GM19023 (cell line): ENCODE results near the gene PVRIG.
"Not testable (repeated sequence)": the region's sequence is repeated elsewhere in the genome, so short reads cannot be mapped to it uniquely, and the experiment has no call there.

Source experiments
- ATAC-seq: cut with Tn5 transposase; IDR thresholded peaks from one replicate; pipeline ENCODE4 v1.9.1; 2021; ENCODE audit warnings: mild to moderate bottlenecking, moderate library complexity; ENCODE audit not compliant: unreplicated experiment

The PVRIG gene

GRCh38 chr7:100192969-100193368 is 26.8 kb upstream of the PVRIG start:
- ATAC-seq: no peak

GRCh38 chr7:100195222-100195621 is 24.5 kb upstream of the PVRIG start:
- no peak for ATAC-seq

GRCh38 chr7:100195901-100196322 is 23.8 kb upstream of the PVRIG start:
- not testable (repeated sequence) for ATAC-seq

- no peak for ATAC-seq
Measured at GRCh38 chr7:100198266-100198665, 21.5 kb upstream of the PVRIG start.

- ATAC-seq: no peak
Measured at GRCh38 chr7:100200693-100201092, 19.1 kb upstream of the PVRIG start.

DNA sequence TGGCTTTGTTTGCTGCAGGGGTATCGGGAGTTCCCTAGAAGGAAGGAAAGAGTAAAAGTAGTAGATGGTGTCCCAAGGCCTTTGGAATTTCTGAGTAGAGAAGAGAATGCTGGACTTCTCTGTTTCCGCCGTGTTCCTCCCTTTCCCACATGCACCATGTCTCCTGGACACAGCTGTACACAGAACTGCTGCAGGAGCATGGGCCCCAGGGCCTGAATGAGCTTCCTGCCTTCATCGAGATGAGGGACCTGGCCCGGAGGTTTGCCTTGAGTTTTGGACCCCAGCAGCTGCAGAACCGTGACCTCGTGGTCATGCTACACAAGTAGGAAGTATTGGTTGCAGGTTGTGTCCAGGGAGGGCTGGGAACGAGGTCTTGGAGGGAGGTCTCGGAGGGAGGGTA is 15.3 kb upstream of the PVRIG start:
- no peak for ATAC-seq

DNA sequence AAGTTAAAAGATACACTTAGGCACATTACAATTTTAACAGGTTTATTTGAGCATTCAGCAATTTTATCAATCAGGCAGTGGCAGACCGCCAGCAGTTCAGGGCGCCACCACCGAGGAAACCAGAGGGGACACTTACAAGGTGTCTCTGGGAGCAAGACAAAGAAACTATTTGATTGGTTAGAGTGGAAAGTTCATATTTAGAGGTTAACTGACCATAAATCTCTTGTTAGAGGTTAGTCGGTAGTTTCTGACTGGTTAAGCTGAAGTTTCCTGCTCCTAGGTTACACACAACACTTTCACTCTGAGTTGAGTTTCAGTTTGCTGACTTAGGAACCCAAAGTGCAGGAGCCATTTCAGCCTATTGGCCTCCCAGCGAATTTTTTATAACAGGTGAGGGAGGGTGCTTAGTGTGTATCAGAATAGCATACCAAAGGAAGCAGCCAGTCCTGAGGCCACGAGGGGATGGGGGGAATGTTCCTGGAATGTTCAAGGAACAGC is 10.8 kb upstream of the PVRIG start:
- peak; percentile 62 for ATAC-seq

GRCh38 chr7:100209493-100209892 is 10.3 kb upstream of the PVRIG start:
- no peak for ATAC-seq

- no peak for ATAC-seq
Measured at GRCh38 chr7:100210805-100211204, 8.9 kb upstream of the PVRIG start.

DNA sequence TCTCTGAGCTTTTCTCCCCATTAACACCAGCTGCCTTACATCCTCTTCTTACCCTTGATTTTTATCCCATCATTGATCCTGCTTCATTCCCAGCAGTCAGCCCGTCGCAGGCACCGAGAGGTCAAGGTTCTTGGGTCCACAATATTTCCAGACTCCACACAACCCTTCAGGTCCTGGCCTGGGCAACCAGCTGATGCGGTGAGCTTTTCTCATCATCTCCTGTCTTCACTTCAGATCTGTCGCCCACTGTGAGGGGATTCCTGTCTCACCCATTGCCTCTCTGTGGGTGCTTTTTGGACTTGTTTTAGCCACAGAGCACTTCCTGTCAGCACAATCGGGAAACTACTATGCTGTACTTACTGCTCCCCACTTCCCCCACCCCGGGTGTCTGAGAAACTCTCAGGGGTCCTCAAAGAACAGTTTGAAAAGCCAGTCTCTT is 8.4 kb upstream of the PVRIG start:
- ATAC-seq: no peak

DNA sequence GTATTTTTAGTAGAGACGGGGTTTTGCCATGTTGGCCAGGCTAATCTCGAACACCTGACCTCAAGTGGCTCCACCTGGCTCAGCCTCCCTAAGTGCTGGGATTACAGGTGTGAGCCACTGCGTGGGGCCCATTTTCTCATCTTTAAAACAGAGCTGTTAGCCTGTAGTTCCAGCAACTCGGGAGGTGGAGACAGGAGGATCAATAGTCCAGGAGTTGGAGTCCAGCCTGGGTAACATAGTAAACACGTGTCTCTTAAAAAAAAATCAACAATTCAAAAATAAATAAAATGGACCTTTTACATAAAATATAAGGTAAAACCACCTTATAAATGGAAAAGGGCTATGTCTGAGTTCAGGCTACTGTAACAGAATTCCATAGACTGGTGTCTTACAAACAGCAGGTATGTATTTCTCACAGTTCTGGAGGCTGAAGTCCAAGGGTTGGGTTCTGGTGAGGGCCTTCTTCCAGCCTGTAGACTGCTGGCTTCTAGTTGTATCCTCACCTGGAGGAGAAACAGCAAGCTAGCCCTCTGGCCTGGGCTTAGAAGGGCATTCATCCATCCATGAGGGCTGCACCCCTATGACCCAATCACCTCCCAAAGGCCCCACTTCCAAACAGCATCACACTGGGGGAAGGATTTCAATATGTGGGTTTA is 7.0 kb upstream of the PVRIG start:
- ATAC-seq: no peak

- no peak for ATAC-seq
Measured at GRCh38 chr7:100213672-100214071, 6.1 kb upstream of the PVRIG start.

GRCh38 chr7:100214356-100214755 is 5.4 kb upstream of the PVRIG start:
- not testable (repeated sequence) for ATAC-seq

- no peak for ATAC-seq
Measured at GRCh38 chr7:100215895-100216294, 3.9 kb upstream of the PVRIG start.

DNA sequence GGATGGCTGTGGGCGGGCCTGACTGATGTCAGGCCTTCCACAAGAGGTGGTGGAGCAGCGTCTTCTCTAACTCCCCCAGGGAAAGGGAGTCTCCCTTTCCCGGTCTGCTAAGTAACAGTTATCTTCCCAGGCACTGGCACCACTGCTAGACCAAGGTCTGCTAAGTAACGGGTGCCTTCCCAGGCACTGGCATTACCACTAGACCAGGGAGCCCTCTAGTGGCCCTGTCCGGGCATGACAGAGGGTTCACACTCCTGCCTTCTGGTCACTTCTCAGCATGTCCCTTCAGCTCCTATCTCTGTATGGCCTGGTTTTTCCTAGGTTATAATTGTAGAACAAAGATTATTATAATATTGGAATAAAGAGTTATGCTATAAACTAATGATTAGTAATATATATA is 1.8 kb upstream of the PVRIG start:
- ATAC-seq: peak; percentile 5

- no peak for ATAC-seq
Measured at GRCh38 chr7:100219271-100219737, 445 bp upstream of the PVRIG start.

GRCh38 chr7:100220586-100221230 is 959 bp downstream of the PVRIG start:
- ATAC-seq: no peak

DNA sequence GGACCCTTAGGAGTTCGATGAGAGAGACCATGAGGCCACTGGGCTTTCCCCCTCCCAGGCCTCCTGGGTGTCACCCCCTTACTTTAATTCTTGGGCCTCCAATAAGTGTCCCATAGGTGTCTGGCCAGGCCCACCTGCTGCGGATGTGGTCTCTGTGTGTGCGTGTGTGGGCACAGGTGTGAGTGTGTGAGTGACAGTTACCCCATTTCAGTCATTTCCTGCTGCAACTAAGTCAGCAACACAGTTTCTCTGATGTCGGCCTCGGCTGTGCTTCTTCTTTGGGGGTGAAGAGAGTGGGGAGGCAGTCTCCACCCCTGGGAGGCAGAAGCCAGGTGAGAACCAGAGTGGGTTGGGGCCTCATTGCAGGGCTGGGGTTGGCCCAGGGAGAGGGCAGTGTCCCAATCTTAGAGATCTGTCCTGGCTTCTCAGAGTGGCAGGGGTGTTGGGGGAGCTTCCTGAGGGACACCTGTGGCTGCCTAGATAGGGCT is 1.5 kb downstream of the PVRIG start:
- peak; percentile 51 for ATAC-seq

DNA sequence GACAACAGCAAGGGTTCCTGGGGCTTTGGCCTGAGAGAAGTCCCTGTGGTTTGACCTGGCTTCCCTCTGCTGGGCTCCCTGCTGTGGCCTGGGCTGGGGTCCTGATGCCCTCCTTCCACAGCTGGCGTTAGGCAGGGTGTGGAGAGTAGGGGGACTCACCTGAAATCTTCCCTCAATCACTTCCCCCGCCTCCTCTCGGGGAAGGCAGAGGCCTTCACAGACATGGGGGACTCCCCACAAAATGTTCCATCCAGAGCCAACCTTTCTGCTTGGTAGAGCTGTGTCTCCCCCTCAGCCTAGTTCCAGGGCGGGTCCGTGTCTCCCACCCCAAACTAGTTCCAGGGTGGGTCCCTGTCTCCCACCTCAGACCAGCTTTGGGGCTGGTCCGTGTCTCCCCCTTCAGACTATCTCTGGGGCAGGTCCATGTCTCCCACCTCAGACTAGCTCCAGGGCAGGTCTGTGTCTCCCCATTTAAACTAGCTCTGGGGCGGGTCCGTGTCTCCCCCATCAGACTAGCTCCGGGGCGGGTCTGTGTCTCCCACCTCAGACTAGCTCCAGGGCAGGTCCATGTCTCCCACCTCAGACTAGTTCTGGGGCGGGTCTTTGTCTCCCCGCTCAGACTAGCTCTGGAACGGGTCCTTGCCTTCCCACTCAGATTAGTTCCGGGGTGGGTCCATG is 2.2 kb downstream of the PVRIG start:
- ATAC-seq: no peak

- no peak for ATAC-seq
Measured at GRCh38 chr7:100222445-100223132, 2.8 kb downstream of the PVRIG start.

- ATAC-seq: not testable (repeated sequence)
Measured at GRCh38 chr7:100223376-100223927, 3.7 kb downstream of the PVRIG start.
